Measurements from ENCODE around the gene KSR2. TPM values are rescaled to one million over a fixed set of nuclear protein-coding genes. Genes with fewer than 3 reads are reported as not detected.

KSR2 gene
- polyA plus RNA-seq, 1 donor from 2014 or later: not detected

DNA sequence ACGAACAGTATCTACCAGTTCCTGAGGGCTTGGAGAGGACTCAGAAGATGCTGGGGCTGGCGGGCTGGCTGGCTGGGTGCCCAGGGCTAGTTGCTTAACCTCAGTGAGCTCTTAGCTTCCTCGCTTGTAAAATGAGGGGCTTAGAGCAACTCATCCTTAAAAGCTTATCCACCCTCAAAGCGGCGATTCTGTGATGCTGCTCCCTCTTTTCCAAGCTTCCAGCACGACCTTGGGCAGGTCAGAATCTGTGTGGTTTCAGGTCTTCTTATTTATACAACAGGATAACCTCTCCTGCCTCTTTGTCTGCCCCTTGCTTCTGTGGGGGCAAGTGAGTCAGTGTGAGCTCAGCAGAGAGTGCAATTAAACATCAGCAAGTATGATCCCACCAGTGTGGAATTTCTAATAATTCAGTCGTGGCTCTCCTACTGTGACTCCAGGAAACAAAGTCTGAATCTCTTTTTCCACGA, 281.8 kb downstream of the KSR2 start:
- no peaks in the 10 kb centered on the region for H3K27me3 Mint-ChIP-seq
- no peaks in the 10 kb centered on the region for H3K4me1 Mint-ChIP-seq
- peaks cover 2% of the 10 kb centered on the region for H3K36me3 Mint-ChIP-seq
- peak overlapping the region in 1 of 4 donors; percentile 8 for H3K4me3 Mint-ChIP-seq
- H3K27ac Mint-ChIP-seq: no peak overlapping the region
- H3K9me3 Mint-ChIP-seq: peaks cover 1 to 4% (median 4%) of the 10 kb centered on the region in 3 donors

GRCh38 chr12:117686210-117686609, 282.6 kb downstream of the KSR2 start:
- Mint-ChIP-seq H3K9me3 (peaks cover 1 to 6% (median 4%) of the 10 kb centered on the region in 3 donors), H3K4me3 (peak overlapping the region in 1 of 4 donors; percentile 9), H3K4me1 (no peaks in the 10 kb centered on the region), H3K27me3 (no peaks in the 10 kb centered on the region), H3K36me3 (peaks cover 2% of the 10 kb centered on the region), H3K27ac (no peak overlapping the region)

DNA sequence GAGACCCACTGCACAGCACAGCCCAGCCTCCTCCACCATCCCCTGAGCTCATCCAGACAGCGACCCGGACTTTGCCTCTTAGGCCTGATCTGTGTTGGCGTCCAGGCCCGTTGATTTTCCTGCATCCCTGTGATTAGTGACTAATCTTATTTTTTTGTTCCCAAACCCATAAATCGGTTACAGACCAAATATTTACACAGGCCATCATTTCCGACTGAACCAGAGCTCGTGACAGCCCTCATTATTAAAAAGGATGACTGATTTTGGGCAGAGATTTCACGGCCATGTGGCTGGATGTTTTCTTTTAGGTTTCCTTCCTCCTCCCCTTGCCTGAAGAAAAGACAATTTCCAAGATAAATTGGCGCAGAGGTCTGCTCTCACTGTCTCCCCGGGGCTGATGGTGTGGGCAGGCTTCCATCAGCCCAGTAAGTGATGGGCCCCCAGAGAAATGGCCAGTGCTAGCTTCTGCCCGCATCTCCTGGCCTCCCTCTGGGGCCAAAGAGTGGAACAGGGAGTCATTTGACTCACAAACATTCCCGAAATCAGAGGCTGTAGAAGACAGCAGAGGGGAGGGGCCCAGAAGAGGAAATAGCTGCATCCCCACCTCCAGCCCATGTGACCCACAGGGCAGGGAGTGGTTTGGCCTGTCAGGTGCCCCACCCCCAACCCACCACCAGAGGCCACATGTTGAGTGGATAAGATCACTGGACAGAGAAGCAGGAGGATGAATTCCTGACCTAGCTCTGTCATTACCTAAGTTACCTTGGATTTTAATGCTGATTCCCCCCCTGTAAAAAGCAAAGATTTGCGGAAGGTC, 283.5 kb downstream of the KSR2 start:
- H3K4me3 Mint-ChIP-seq: no peak overlapping the region
- H3K27ac Mint-ChIP-seq: no peak overlapping the region
- H3K36me3 Mint-ChIP-seq: peaks cover 2% of the 10 kb centered on the region
- H3K4me1 Mint-ChIP-seq: no peaks in the 10 kb centered on the region
- H3K27me3 Mint-ChIP-seq: no peaks in the 10 kb centered on the region
- peaks cover 1 to 7% (median 2%) of the 10 kb centered on the region in 3 donors for H3K9me3 Mint-ChIP-seq

GRCh38 chr12:117684471-117684870, 284.3 kb downstream of the KSR2 start:
- Mint-ChIP-seq H3K27ac (no peak overlapping the region), H3K4me1 (no peaks in the 10 kb centered on the region), H3K9me3 (peaks cover 0 to 3% (median 1%) of the 10 kb centered on the region in 3 donors), H3K36me3 (no peaks in the 10 kb centered on the region), H3K4me3 (peak overlapping the region in 1 of 4 donors; percentile 4), H3K27me3 (no peaks in the 10 kb centered on the region)

GRCh38 chr12:117680312-117680711, 288.5 kb downstream of the KSR2 start:
- no peak overlapping the region for H3K27ac Mint-ChIP-seq

DNA sequence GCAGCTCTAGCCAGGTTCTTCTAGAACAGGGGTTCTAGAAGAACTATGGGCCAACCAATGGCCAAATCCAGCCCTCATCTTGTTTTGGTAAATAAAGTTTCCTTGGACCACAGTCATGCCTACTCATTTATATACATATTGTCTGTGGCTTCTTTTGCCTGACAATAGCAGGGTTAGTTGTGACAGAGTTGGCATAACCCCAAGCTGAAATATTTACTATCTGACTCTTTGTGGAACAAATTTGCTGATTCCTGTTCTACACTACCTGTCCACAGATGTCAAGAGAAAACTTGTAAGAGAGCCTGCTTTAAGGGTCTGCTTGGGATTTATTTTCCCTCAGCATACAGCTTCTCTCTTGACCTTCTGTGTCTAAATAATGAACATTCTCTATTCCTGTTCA, 289.0 kb downstream of the KSR2 start:
- Mint-ChIP-seq H3K27ac (no peak overlapping the region), H3K27me3 (no peaks in the 10 kb centered on the region), H3K4me3 (no peak overlapping the region), H3K4me1 (no peaks in the 10 kb centered on the region), H3K36me3 (no peaks in the 10 kb centered on the region), H3K9me3 (peaks cover 4 to 15% (median 9%) of the 10 kb centered on the region in 3 donors)

More at GRCh38 chr12:117680312-117680711, 288.5 kb downstream of the KSR2 start:
- H3K27me3 Mint-ChIP-seq: no peaks in the 10 kb centered on the region
- no peaks in the 10 kb centered on the region for H3K4me1 Mint-ChIP-seq
- H3K4me3 Mint-ChIP-seq: no peak overlapping the region
- peaks cover 2 to 12% (median 9%) of the 10 kb centered on the region in 3 donors for H3K9me3 Mint-ChIP-seq
- H3K36me3 Mint-ChIP-seq: no peaks in the 10 kb centered on the region

DNA sequence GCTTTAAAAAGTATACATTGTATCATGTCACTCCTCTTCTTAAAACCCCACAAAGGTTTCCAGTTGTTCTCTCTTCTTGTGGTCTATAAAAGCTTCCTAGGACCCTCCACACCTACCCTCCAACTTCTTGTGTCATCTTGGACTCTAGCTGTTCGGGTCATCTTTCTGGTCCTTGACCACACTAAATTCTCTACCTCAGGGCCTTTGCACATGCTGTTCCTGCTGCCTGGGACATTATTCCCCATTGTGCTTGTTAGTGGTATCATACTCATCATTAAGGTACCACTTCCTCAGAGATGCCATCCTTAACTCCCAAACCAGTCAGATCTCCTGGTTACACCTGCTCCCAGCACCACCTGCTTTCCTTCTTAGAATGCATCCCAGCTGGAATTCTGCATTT, 294.0 kb downstream of the KSR2 start:
- H3K9me3 Mint-ChIP-seq: peaks cover 8 to 18% (median 13%) of the 10 kb centered on the region in 3 donors
- H3K27me3 Mint-ChIP-seq: no peaks in the 10 kb centered on the region
- H3K36me3 Mint-ChIP-seq: no peaks in the 10 kb centered on the region
- no peak overlapping the region for H3K4me3 Mint-ChIP-seq
- H3K4me1 Mint-ChIP-seq: no peaks in the 10 kb centered on the region
- no peak overlapping the region for H3K27ac Mint-ChIP-seq

GRCh38 chr12:117674313-117674712, 294.5 kb downstream of the KSR2 start:
- Mint-ChIP-seq H3K4me1 (no peaks in the 10 kb centered on the region), H3K9me3 (peaks cover 8 to 18% (median 13%) of the 10 kb centered on the region in 3 donors), H3K27me3 (no peaks in the 10 kb centered on the region), H3K36me3 (no peaks in the 10 kb centered on the region), H3K4me3 (no peak overlapping the region), H3K27ac (no peak overlapping the region)

DNA sequence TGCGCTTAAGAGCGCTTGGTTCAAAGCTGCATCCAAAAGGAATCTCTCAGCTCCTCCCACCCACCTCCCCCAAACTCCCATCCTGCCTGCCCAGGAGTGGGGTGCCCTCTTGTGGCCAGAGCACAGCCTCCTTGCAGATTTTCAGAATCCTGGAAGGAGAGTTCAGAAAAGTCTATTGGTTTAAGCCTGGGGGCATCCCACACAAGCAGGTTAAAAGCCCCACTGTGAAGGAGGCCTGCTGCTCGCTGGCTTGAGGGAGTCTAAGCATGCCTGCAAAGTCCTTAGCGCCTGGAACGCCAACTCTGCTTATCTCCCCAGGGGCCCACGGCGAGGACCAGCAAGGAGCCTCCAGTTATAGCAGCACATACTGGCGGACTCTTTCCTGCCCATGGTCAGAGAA, 297.1 kb downstream of the KSR2 start:
- no peak overlapping the region for H3K4me3 Mint-ChIP-seq
- no peak overlapping the region for H3K27ac Mint-ChIP-seq
- H3K4me1 Mint-ChIP-seq: no peaks in the 10 kb centered on the region
- H3K36me3 Mint-ChIP-seq: no peaks in the 10 kb centered on the region
- peaks cover 6 to 10% (median 9%) of the 10 kb centered on the region in 3 donors for H3K9me3 Mint-ChIP-seq
- peaks cover 2% of the 10 kb centered on the region for H3K27me3 Mint-ChIP-seq

DNA sequence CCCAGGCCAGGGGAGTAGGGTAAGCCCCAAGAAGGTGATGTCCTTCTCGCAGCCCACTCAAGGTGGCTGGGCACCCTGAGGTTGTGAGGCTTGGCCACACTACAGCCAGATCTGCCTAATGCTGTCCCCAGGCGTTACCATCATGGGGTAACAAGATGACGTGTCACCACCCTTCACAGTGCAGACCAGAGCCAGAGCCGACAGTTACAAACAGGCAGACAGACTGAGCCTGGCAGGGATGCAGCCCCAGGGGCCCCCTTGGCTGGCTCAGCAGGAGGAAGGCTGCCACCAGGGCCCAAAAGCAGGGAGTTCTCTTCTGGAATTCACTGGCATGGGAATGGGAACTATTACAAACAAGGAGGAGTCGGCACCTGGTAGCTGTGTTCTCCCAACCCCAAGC, 304.6 kb downstream of the KSR2 start:
- peaks cover 0 to 2% (median 0%) of the 10 kb centered on the region in 3 donors for H3K9me3 Mint-ChIP-seq
- H3K27ac Mint-ChIP-seq: no peak overlapping the region
- H3K36me3 Mint-ChIP-seq: no peaks in the 10 kb centered on the region
- H3K4me1 Mint-ChIP-seq: no peaks in the 10 kb centered on the region
- H3K4me3 Mint-ChIP-seq: no peak overlapping the region
- H3K27me3 Mint-ChIP-seq: peaks cover 3% of the 10 kb centered on the region

DNA sequence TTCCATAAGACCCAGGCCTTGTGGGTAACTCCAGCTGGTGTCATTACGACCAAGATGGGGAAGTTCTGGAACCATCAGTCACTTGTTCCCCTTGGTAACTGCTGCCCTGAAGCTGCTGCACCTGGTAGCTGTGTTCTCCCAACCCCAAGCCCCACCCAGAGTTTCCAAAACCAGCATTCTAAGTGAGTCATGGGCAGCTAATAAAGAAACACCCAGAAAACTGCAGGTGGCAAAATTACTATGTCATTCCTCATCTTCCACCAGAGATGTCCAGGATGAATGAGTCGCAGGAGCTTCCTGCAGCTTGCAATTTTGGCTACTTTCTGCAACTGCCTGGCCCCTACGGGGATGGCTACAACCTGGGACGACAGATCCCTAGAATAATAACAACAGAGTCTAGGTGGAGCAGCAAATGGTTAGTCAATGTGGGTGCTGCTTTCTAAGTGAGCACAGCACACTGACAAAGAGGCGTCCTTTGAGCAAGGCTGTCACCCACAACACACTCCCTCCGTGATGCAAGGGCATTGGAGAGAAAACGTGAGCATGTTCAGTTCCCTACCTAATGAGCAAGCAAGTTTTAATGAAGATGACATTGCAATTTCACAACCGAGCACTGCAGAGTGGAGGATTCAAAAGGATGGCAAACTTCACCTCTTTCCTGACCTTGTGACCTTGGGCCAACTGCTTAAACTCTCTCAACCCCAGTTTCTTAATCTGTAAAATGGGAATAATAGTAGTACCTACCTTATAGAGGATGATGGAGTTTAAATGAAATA, 306.0 kb downstream of the KSR2 start:
- no peaks in the 10 kb centered on the region for H3K4me1 Mint-ChIP-seq
- no peak overlapping the region for H3K4me3 Mint-ChIP-seq
- H3K36me3 Mint-ChIP-seq: no peaks in the 10 kb centered on the region
- peaks cover 0 to 2% (median 0%) of the 10 kb centered on the region in 3 donors for H3K9me3 Mint-ChIP-seq
- peaks cover 3% of the 10 kb centered on the region for H3K27me3 Mint-ChIP-seq
- no peak overlapping the region for H3K27ac Mint-ChIP-seq

DNA sequence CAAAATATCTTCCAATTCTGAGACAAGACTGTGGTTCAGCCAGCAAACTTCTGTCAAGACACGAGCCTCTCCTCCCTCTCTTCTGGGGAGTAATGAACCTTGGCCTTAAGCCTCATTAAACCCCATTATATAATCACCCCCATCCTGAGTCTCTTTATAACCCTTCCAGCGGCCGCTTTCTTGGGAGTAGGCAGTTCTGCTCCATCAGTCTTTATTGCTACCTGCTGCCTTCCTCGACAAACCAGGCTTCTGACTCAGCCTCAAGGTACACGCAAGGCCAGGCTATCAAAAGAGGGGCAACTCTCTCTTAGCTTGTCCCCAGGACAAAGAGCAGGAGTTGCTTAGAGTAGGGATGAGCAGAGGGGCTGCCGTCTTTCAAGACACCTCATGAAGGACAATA, 306.6 kb downstream of the KSR2 start:
- Mint-ChIP-seq H3K27me3 (peaks cover 3% of the 10 kb centered on the region), H3K9me3 (peaks cover 0 to 1% (median 0%) of the 10 kb centered on the region in 3 donors)

GRCh38 chr12:117661471-117661870, 307.3 kb downstream of the KSR2 start:
- Mint-ChIP-seq H3K36me3 (no peaks in the 10 kb centered on the region), H3K27ac (no peak overlapping the region), H3K27me3 (peaks cover 2% of the 10 kb centered on the region), H3K9me3 (no peaks in the 10 kb centered on the region), H3K4me3 (no peak overlapping the region), H3K4me1 (no peaks in the 10 kb centered on the region)

More for the DNA sequence above, 306.6 kb downstream of the KSR2 start:
- Mint-ChIP-seq H3K27ac (no peak overlapping the region), H3K4me3 (no peak overlapping the region), H3K36me3 (no peaks in the 10 kb centered on the region), H3K4me1 (no peaks in the 10 kb centered on the region)

GRCh38 chr12:117660896-117661295, 307.9 kb downstream of the KSR2 start:
- Mint-ChIP-seq H3K4me1 (no peaks in the 10 kb centered on the region), H3K27me3 (peaks cover 2% of the 10 kb centered on the region), H3K27ac (no peak overlapping the region), H3K9me3 (no peaks in the 10 kb centered on the region), H3K36me3 (no peaks in the 10 kb centered on the region), H3K4me3 (no peak overlapping the region)

DNA sequence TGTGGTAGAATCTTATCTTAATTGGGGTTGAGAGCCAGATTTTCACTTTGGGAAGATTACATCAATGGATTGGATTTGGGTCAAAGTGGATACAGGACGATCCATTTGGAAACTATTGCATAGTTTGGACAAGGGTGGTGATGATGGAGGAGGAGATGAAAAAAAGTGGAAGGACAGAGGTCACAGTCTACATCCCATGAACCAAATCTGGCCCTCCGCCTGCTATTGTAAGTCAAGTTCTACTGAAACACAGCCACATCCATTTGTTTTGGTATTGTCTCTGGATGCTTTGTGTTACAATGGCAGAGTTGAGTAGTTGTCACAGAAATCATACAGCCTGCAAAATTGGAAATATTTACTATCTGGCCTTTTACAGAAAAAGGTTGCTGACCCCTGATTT, 310.6 kb downstream of the KSR2 start:
- Mint-ChIP-seq H3K27ac (no peak overlapping the region), H3K9me3 (peaks cover 0 to 5% (median 0%) of the 10 kb centered on the region in 3 donors), H3K4me3 (no peak overlapping the region), H3K27me3 (peaks cover 2% of the 10 kb centered on the region), H3K4me1 (no peaks in the 10 kb centered on the region), H3K36me3 (peaks cover 3% of the 10 kb centered on the region)

Measured in IgD-negative memory B cell (primary cell).